ENCODE measurements around the gene GNAZ.

DNA sequence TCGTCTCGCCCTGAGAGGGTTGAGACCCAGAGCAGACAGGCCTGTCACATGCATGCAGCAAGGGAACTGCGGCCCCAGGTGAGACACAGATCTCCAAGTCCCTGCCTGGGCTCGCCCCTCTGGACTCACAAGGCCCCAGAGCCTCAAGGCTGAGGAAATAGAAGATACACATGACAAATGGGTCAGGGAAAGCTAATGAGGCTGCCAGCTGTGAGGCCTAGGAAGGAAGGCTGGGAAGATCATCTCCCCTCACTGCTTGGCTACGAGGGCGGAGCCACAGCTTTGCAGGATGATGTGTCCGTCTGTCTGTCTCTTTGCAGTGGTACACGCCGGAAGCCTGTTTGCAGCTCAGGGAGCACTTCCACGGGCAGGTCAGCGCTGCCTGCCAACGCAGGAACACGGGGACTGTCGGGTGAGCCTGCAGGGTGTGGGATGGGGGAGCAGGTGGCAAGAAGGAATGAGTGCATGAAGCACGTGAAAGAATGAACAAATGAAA lies 79.5 kb downstream of the GNAZ start:
- TF ChIP-seq POLR2A (IDR thresholded peaks at IDR 0.05), result no peak
- TF ChIP-seq, protein P1, sequence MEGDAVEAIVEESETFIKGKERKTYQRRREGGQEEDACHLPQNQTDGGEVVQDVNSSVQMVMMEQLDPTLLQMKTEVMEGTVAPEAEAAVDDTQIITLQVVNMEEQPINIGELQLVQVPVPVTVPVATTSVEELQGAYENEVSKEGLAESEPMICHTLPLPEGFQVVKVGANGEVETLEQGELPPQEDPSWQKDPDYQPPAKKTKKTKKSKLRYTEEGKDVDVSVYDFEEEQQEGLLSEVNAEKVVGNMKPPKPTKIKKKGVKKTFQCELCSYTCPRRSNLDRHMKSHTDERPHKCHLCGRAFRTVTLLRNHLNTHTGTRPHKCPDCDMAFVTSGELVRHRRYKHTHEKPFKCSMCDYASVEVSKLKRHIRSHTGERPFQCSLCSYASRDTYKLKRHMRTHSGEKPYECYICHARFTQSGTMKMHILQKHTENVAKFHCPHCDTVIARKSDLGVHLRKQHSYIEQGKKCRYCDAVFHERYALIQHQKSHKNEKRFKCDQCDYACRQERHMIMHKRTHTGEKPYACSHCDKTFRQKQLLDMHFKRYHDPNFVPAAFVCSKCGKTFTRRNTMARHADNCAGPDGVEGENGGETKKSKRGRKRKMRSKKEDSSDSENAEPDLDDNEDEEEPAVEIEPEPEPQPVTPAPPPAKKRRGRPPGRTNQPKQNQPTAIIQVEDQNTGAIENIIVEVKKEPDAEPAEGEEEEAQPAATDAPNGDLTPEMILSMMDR (IDR thresholded peaks at IDR 0.05), result no peak

Data from transverse colon (tissue), 3 donors.